Measurements from ENCODE around the gene AHCYL2.

Gene AHCYL2

DNA sequence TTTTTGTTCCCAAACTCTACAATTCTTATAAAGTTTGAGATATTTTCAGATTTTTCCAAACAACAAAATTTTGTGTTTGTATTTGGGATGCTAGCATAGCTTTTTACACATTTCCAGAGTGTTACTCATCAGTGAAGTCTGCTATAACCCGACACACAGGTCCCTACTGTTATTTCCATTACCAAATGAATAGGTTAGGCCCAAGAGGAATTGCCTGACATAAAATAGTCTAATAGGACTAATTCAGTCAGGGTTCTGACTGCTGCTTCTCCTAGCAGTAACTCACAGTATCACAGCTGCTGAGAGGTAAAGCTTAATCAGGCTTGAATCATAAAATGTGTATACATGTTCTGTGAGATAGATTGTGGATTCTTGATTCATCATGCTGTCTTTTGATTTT is 160.3 kb downstream of the AHCYL2 start:
- DNase-seq (no peak), ATAC-seq (replicated peaks) (no peak)
- Mint-ChIP-seq H3K27me3 (no peaks in the 10 kb centered on the region), H3K27ac (no peak overlapping the region), H3K4me1 (ENCODE audit: low read depth in 2 of 2) (peaks cover 0 to 3% of the 10 kb centered on the region in 2 donors), H3K9me3 (no peaks in the 10 kb centered on the region), H3K36me3 (ENCODE audit: insufficient read depth) (peaks cover 3% of the 10 kb centered on the region), H3K4me3 (no peak overlapping the region)

- Mint-ChIP-seq H3K36me3 (ENCODE audit: insufficient read depth) (peaks cover 3% of the 10 kb centered on the region), H3K4me3 (no peak overlapping the region), H3K4me1 (ENCODE audit: low read depth in 2 of 2) (peaks cover 0 to 3% of the 10 kb centered on the region in 2 donors), H3K9me3 (no peaks in the 10 kb centered on the region), H3K27ac (no peak overlapping the region), H3K27me3 (no peaks in the 10 kb centered on the region)
- DNase-seq = no peak
- no peak for ATAC-seq (replicated peaks)
These were observed 160.8 kb downstream of the AHCYL2 start for GRCh38 chr7:129385598-129385997.

GRCh38 chr7:129386506-129386905 is 161.7 kb downstream of the AHCYL2 start:
- Mint-ChIP-seq H3K36me3 (ENCODE audit: insufficient read depth) (peaks cover 3% of the 10 kb centered on the region), H3K27ac (no peak overlapping the region), H3K4me1 (ENCODE audit: low read depth in 2 of 2) (peaks cover 0 to 3% of the 10 kb centered on the region in 2 donors), H3K4me3 (no peak overlapping the region), H3K27me3 (no peaks in the 10 kb centered on the region), H3K9me3 (no peaks in the 10 kb centered on the region)
- no peak for DNase-seq
- ATAC-seq (replicated peaks) = no peak

- no peaks in the 10 kb centered on the region for H3K27me3 Mint-ChIP-seq
- no peak overlapping the region for H3K27ac Mint-ChIP-seq
- ATAC-seq (replicated peaks) = no peak
- no peaks in the 10 kb centered on the region for H3K9me3 Mint-ChIP-seq
- no peaks in the 10 kb centered on the region for H3K4me1 Mint-ChIP-seq (ENCODE audit: low read depth in 2 of 2)
- no peaks in the 10 kb centered on the region for H3K36me3 Mint-ChIP-seq (ENCODE audit: insufficient read depth)
- no peak for DNase-seq
- no peak overlapping the region for H3K4me3 Mint-ChIP-seq
These were observed 162.7 kb downstream of the AHCYL2 start for GRCh38 chr7:129387537-129387936.

DNA sequence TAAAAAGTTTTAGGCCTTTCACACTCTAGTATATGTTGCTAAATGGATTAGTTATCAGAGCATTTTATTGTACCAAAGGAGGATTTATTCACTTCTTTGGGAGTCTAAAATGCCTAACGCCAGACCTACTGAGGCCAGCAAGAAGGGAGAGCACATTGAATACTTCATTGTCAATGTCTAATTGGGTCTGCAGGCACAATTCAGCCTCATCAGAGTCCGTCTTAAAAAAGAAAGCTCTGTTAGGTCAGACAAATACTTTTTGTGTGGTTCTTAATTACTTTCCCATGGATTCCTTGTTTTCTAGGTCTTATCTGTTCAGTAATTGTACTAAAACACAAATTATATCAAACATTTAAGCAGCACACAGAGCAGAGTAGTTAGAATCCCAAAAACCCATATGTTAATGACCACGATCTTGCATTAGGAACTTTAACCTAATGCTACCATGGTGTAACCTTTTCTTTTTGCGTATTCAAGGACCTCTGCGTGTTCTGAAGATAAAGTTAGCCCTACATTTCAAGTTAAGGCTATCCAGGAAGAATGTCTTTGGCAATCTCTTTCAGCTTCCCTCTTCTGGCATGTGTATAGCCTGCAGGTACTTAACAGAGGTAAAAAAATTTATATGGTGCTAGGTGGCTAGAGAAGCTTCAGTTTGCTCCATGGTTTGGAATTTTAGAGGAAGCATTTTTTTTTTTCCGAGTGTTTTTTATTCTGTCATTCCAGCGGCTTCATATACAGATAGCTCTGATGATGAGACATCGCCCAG is 163.7 kb downstream of the AHCYL2 start:
- H3K27ac Mint-ChIP-seq = no peak overlapping the region
- no peak for DNase-seq
- H3K36me3 Mint-ChIP-seq (ENCODE audit: insufficient read depth) = no peaks in the 10 kb centered on the region
- H3K4me3 Mint-ChIP-seq = no peak overlapping the region
- H3K4me1 Mint-ChIP-seq (ENCODE audit: low read depth in 2 of 2) = no peaks in the 10 kb centered on the region
- no peaks in the 10 kb centered on the region for H3K27me3 Mint-ChIP-seq
- no peaks in the 10 kb centered on the region for H3K9me3 Mint-ChIP-seq
- ATAC-seq (replicated peaks) = no peak

GRCh38 chr7:129389829-129390228 is 165.0 kb downstream of the AHCYL2 start:
- no peaks in the 10 kb centered on the region for H3K9me3 Mint-ChIP-seq
- H3K27ac Mint-ChIP-seq = no peak overlapping the region

DNA sequence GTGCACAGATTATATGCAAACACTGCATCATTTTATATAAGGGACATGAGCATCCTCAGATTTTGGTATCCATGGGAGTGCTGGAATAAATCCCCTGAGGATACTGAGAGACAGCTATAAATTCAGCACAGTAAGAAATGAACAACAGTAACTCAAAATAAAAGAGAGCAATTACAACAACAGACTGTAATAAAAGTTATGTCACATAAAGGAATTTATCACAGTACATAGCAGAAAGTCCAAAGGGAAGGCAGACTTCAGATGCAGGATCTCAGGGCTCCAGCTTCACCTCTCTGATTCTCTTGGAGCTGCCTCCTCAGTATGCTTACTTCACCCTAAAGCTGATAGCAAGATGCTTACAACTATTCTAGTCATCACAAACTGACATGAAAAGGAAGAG is 165.5 kb downstream of the AHCYL2 start:
- no peaks in the 10 kb centered on the region for H3K27me3 Mint-ChIP-seq
- no peaks in the 10 kb centered on the region for H3K4me1 Mint-ChIP-seq (ENCODE audit: low read depth in 2 of 2)
- no peak for ATAC-seq (replicated peaks)
- DNase-seq = no peak
- H3K4me3 Mint-ChIP-seq = no peak overlapping the region
- peak overlapping the region in 1 of 2 donors; percentile 56 for H3K27ac Mint-ChIP-seq
- peaks cover 3% of the 10 kb centered on the region for H3K36me3 Mint-ChIP-seq (ENCODE audit: insufficient read depth)
- no peaks in the 10 kb centered on the region for H3K9me3 Mint-ChIP-seq

More at GRCh38 chr7:129389829-129390228, 165.0 kb downstream of the AHCYL2 start:
- no peak for DNase-seq
- no peak for ATAC-seq (replicated peaks)
- Mint-ChIP-seq H3K36me3 (ENCODE audit: insufficient read depth) (peaks cover 3% of the 10 kb centered on the region), H3K27me3 (no peaks in the 10 kb centered on the region), H3K4me3 (no peak overlapping the region), H3K4me1 (ENCODE audit: low read depth in 2 of 2) (no peaks in the 10 kb centered on the region)

- peaks cover 3% of the 10 kb centered on the region for H3K36me3 Mint-ChIP-seq (ENCODE audit: insufficient read depth)
- DNase-seq = no peak
- ATAC-seq (replicated peaks) = no peak
- no peaks in the 10 kb centered on the region for H3K27me3 Mint-ChIP-seq
- no peaks in the 10 kb centered on the region for H3K4me1 Mint-ChIP-seq (ENCODE audit: low read depth in 2 of 2)
- H3K9me3 Mint-ChIP-seq = no peaks in the 10 kb centered on the region
- no peak overlapping the region for H3K27ac Mint-ChIP-seq
- H3K4me3 Mint-ChIP-seq = no peak overlapping the region
These were observed 166.8 kb downstream of the AHCYL2 start for GRCh38 chr7:129391546-129392171.

- Mint-ChIP-seq H3K4me3 (no peak overlapping the region), H3K27ac (no peak overlapping the region), H3K4me1 (ENCODE audit: low read depth in 2 of 2) (no peaks in the 10 kb centered on the region), H3K9me3 (no peaks in the 10 kb centered on the region), H3K36me3 (ENCODE audit: insufficient read depth) (peaks cover 3% of the 10 kb centered on the region), H3K27me3 (no peaks in the 10 kb centered on the region)
- ATAC-seq (replicated peaks) (no peak), DNase-seq (no peak)
These were observed 168.4 kb downstream of the AHCYL2 start for GRCh38 chr7:129393255-129393654.

DNA sequence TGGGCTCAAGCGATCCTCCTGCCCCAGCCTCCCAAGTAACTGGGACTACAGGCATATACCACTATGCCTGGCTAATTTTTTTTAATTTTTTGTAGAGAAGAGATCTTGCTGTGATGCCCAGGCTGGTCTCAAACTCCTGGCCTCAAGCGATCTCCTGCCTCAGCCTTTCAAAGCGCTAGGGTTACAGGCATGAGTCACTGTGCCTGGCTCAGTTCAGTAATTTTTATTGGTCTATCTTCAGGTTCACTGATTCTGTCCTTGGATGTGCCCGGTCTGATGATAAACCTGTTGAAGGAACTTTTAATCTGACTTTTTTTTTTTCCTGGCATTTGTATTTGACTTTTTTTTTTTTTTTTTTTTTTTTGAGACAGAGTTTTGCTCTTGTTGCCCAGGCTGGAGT is 169.3 kb downstream of the AHCYL2 start:
- peaks cover 6% of the 10 kb centered on the region for H3K36me3 Mint-ChIP-seq (ENCODE audit: insufficient read depth)
- H3K4me3 Mint-ChIP-seq = no peak overlapping the region
- no peak for DNase-seq
- ATAC-seq (replicated peaks) = no peak
- H3K4me1 Mint-ChIP-seq (ENCODE audit: low read depth in 2 of 2) = no peaks in the 10 kb centered on the region
- no peaks in the 10 kb centered on the region for H3K9me3 Mint-ChIP-seq
- no peaks in the 10 kb centered on the region for H3K27me3 Mint-ChIP-seq
- H3K27ac Mint-ChIP-seq = no peak overlapping the region

GRCh38 chr7:129394982-129395914 is 170.4 kb downstream of the AHCYL2 start:
- ATAC-seq (replicated peaks) (no peak), DNase-seq (no peak)
- no peak overlapping the region for H3K4me3 Mint-ChIP-seq
- H3K27me3 Mint-ChIP-seq = no peaks in the 10 kb centered on the region
- H3K36me3 Mint-ChIP-seq (ENCODE audit: insufficient read depth) = peaks cover 14% of the 10 kb centered on the region
- H3K9me3 Mint-ChIP-seq = no peaks in the 10 kb centered on the region
- peak overlapping the region in 1 of 2 donors; percentile 79 for H3K27ac Mint-ChIP-seq
- H3K4me1 Mint-ChIP-seq (ENCODE audit: low read depth in 2 of 2) = no peaks in the 10 kb centered on the region

DNA sequence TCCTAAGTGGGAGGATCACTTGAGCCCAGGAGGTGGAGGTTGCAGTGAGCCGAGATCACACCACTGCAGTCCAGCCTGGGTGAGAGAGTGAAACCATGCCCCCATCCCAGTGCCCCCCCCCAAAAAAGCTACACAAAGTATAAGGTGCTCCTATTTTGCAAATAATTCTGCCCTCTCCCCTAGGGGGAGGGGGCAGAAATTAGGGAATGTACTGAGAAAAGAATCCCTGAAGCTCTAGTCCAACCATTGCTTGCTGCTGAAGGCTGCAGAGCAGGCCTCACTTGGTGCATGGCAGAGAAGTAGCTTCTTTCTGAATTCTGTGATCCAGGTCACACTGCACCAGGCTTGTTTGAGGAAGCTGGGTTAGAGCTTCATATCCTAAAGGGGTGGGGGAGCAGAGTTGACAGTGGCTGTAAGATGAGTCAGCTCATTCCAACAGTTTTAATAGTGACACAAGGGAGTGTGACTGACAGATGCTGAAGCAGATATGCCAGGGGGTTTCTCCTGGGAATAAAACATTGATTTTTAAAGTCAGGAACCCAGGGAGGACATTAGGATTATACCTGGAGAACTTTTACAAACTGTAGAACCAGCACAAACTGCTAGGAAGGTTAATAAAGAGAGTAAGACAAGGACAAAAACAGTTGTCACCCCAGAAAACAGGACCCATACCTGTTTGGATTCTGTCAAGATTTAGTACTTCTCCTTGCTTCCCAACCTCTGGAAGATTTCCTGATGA is 176.6 kb downstream of the AHCYL2 start:
- H3K36me3 Mint-ChIP-seq (ENCODE audit: insufficient read depth) = peaks cover 19% of the 10 kb centered on the region
- no peaks in the 10 kb centered on the region for H3K9me3 Mint-ChIP-seq
- H3K27me3 Mint-ChIP-seq = no peaks in the 10 kb centered on the region
- no peaks in the 10 kb centered on the region for H3K4me1 Mint-ChIP-seq (ENCODE audit: low read depth in 2 of 2)
- H3K4me3 Mint-ChIP-seq = no peak overlapping the region
- ATAC-seq (replicated peaks) (no peak), DNase-seq (no peak)
- H3K27ac Mint-ChIP-seq = no peak overlapping the region
